NCI-H187 treated with DMSO at 0.1 percent for 48 hours (cell line): ENCODE results near the gene RIMBP2.
A peak's percentile ranks its signal among the peaks of the same experiment; 100 is the strongest.
"Not testable (repeated sequence)": the region's sequence is repeated elsewhere in the genome, so short reads cannot be mapped to it uniquely, and the experiment has no call there.

Experiments
- DNase-seq: peaks from one replicate; lab custom pipeline; 2025; lab: John Stamatoyannopoulos, UW

The RIMBP2 gene

DNA sequence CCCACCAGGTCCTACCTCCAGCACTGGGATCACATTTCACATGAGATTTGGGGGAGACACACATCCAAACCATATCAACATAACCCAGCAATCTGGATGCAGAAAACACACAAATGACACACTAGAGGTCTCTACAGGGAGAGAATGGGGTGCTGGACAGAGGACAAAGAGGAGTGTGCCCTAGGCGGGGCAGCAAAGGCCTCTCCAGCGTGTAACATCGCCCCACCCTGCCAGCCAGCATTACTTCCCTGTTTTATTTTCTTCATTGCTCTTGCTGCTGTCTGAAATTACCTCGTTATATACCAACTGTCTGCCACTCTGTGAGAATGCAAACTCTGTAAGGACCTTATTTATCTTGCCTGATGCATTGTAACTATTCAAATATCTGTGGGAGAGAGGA is 61.1 kb downstream of the RIMBP2 start:
- DNase-seq: no peak

DNA sequence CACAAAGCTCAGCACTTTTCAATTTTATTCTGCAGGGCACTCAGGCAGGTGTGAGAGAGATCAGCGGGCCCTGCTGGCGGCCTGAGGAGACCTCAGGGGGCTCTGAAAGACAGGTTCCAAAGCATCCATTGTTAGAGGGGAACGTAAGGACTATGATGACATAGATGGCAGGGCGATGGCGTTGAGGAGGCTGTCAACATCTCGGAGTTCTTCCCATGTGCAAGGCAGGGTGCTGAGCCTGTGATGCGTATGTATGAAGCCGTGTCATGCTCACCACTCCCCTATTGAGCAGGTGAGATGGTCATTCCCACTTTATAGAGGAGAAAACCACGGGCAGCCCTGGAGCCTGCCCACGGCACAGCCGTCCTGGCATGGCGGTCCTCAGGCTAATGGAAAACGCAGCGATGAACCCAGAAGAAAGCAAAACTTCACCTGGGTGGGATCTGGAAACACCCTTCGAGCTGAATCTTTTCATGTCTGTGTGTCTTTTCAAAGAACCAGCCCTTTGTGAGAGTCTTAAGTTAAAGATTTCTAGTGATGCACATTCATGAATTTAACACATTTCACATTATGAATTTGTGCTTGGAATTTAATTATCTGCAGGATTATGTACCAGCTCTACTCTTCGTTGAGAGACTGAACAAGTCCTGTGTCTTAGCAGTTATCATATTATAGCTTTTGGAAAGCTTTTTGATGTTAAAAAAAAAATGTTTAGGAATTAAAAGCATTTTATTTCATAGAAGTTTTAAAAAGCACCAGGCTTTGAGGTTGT is 64.7 kb downstream of the RIMBP2 start:
- DNase-seq: no peak

DNA sequence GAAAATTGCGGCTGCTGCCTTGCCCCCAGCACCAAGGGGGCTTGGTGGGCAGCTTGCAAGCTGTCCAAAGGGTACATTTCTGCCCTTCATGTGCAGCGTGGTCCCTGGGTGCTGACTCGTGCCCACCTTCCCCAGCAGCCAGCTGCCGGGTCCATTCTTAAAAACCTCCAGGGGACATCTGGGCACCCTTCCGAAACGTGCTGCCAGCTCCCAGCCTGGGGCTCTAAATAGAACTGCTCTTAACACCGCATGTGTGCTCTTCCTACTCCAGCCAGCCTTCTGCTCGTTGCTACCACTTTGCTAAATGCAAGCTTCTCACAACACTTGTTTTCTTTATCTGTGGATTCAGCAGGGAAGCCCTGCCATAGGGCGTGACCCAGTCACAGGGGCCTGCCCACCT is 66.0 kb downstream of the RIMBP2 start:
- no peak for DNase-seq

DNA sequence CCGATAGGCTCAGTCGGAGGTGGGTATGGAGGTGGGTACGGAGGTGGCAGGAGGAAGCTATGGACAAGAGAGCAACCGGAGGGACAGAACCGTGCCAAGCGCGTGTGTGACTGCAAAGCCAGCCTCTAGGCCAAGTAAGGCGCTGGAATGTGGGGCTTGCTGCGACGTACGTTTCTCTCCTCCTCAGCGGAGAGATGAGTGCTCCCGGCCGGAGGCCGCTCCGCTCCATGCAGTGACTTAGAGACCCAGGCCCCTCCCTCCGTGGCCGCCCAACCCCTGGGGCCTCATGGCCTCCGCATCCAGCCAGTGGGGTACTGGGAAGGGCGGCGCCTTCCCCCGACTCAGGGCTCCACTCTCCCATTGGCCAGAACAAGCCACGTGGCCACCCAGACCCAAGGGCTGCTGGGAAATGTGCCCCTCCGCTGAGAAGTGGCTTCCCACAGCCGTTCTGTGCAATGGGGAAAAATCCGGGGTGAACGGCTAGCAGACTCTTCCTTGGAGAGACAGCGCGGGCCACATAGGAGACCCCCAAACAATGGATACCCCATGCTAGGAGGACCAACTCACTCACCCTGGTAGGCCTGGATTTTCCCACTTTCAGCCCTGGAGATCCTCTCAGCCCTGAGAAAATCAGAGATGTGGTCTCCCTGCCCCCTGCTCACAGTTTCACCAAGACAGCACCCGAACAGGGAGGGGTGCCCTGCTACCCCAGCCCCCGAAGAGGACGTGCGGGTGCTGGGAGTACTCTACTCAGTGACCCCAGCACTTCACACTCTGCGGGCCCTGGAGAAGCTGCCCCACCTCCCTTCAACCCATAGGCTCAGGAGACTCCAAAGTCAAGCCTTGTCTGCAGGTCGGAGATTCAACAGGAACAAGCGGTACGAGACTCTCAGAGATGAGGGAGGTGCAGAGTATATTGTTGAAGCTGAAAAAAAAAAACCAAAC is 66.7 kb downstream of the RIMBP2 start:
- no peak for DNase-seq

DNA sequence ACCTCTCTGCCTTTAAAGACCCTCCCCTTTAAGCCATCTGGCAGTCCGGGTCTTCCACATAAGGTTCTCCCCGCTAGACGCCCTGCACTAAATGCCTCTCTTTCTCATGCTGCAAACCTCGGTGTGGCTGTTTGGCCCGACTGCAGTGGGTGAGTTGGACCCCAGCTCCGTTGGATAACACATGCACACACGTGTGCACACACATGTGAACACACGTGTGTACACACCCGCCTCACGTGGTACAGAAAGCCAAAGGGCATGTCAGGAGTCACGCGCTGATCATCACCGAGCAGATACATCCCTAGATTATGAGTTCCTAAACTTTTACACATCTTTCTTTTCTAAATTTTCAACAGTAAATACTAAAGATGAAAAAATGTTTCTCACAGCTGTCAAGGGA is 68.3 kb downstream of the RIMBP2 start:
- no peak for DNase-seq

DNA sequence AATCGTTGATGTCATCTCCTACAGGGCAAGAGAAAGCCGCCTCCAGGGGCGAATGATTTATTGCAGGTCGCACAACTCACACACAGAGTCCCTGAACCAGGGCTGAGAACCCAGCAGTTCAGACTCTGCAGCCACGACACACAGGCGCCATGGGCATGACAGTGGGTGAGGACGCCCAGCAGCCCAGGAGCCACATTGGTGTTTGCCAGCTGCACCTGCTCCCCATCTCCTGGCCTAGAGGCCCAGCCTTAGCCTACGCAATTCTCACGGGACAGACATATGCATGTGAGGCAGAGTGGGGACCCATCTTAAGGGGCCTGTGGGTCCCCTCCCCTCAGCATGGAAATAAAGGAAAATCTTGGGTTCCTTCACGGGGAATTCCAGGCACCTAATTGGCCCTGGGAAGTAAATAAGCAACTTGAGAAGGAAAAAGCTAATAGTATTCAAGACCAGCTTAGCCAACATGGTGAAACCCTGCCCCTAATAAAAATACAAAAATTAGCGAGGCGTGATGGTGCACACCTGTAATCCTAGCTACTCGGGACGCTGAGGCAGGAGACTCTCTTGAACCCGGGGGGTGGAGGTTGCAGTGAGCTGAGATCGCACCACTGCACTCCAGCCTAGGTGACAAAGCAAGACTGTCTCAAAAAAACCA is 69.3 kb downstream of the RIMBP2 start:
- no peak for DNase-seq

DNA sequence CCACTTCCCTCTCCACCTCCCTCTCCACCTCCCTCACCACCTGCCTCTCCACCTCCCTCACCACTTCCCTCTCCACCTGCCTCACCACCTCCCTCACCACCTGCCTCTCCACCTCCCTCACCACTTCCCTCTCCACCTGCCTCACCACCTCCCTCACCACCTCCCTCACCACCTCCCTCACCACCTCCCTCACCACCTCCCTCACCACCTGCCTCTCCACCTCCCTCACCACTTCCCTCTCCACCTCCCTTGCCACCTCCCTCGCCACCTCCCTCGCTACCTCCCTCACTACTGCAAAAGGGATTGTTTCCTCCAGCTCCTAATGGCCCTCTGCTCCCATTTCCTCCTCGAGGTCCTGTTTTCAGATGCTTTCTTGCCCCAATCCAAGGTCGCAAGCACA is 69.9 kb downstream of the RIMBP2 start:
- DNase-seq: not testable (repeated sequence)

DNA sequence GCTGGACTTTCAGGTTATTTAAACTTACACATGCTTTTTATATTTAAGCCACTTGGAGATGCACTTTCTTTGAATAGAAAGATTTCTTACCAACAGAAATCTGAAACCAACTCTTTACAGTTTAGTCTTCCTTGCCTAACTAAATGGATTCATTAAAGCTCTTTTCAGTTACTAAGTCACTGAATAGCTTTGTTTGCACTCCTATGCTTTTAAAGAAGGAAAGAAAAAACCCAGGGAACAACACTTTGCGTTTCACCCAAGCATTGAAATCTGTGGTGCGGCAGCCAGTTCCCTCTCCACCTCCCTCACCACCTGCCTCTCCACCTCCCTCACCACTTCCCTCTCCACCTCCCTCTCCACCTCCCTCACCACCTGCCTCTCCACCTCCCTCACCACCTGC is 70.3 kb downstream of the RIMBP2 start:
- peak; percentile 73 for DNase-seq

DNA sequence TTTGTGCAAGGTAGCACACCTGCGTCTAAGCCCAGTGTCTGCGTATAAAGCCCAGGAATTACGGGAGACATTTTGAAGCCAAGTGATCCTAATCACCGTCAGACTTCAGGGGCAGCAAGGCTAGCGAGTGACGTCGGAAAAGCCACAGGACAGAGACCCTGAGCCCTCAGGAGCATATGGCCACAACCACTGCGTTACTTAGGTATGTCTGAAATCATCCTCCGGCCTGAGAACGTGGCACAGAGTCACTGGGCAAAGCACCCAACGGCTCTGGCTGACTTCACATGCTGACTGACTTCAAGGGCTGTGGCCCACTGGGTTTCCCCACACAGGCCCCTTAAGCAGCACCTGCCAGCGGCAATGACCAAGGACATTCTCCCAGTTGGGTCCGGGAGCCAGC is 71.5 kb downstream of the RIMBP2 start:
- DNase-seq: no peak

DNA sequence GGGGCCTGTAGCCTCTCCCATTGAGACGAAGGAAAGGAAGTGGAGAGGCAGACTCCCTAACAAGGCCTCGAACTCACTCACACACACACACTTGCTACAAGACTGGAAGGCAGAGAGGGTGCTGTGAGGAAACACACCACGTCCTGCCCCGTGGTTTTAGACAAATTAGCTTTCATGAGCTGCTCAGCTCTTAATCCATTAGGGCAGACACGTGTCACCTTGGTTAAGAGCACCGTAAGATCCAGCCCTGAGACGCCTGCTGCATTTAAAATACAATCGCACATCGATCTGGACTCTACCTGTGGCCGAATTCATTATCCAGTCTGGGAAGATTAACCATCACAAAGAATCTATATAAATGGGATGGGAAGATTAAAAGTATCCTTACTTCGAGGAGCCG is 72.0 kb downstream of the RIMBP2 start:
- no peak for DNase-seq

DNA sequence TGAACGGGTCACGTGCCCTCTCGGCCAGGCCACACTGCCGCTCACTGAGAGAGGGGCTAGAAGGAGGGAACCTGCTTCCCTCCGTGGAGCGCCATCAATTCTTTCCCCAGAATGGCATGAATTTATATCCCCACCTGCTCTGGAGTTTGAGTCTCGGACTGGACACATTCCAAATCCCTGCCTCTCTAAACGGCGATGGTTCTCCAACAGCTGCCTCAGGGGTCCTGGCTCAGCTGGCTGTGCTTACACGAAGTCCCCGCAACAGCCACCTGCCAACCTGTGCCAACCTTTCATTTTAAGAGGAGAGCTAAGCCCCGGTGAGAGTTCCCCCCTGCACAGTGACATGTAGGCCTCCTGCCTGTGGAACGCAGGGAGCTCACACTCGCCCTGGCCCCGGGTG is 73.2 kb downstream of the RIMBP2 start:
- no peak for DNase-seq

DNA sequence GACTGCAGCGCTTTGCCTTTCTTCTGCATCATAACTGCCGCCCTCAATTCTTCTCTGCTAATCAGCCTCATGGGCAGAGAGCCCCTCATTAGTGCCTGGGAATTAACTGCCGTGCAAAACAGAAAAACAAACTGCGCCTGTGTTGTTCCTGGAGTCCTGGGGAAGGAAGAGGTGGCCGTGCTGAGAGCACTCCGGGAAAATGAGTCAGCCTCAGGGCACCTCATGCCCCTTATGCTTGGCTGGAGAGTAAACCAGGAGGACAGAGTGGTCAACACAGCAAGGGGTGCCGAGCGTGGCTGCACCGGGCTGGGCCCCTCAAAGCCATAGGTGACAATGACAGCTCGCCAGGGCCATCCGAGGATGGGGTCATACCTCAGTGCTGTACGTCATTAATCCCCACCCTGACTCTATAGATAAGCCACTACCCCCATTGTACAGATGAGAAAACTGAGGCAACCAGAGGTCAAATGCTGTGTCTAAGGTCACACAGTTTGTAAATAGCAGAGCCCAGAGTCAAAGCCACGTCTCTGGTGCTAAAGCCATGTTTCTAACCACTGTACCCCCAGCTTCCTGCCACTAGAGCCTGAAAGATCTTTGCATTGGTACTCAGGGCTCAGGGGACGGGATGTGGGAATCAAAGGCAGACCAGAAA is 74.4 kb downstream of the RIMBP2 start:
- DNase-seq: no peak

DNA sequence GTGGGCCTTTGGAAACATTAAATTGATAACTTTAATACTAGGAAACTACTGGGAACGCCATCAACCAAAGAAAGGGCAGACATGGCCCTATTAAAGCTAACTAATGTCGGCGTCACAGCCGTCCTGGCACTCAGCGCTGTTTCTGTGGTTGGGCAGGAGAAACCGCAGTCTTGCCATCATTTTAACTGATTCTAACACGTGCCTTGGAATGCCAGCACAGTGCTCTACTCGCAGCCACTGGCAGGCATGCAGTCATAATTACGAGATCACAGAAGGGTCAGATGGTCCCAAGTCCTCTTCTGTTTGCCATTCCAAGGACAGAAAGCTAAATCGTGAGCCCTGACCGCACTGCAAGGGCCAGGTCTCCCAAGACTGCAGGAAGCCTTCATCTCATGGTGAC is 75.2 kb downstream of the RIMBP2 start:
- DNase-seq: no peak

DNA sequence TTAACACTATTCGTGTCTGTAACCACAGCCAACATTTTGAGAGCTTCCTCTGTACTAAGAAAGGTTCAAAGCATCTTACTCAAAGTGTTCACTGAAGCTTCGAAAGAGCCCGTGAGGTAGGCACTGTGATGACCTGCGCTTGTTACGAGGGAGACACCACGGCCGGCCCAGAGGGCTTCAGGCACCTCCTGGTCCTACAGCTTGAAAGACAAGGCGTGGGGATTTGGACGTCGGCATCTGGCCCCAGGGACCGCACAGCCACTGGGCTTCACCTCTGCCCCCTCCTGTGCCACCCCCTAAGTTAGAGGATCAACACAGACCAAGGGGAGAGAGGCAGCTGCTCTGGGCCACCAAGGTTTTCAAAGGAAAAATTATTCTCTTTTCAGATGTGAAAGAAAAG is 75.6 kb downstream of the RIMBP2 start:
- no peak for DNase-seq

DNA sequence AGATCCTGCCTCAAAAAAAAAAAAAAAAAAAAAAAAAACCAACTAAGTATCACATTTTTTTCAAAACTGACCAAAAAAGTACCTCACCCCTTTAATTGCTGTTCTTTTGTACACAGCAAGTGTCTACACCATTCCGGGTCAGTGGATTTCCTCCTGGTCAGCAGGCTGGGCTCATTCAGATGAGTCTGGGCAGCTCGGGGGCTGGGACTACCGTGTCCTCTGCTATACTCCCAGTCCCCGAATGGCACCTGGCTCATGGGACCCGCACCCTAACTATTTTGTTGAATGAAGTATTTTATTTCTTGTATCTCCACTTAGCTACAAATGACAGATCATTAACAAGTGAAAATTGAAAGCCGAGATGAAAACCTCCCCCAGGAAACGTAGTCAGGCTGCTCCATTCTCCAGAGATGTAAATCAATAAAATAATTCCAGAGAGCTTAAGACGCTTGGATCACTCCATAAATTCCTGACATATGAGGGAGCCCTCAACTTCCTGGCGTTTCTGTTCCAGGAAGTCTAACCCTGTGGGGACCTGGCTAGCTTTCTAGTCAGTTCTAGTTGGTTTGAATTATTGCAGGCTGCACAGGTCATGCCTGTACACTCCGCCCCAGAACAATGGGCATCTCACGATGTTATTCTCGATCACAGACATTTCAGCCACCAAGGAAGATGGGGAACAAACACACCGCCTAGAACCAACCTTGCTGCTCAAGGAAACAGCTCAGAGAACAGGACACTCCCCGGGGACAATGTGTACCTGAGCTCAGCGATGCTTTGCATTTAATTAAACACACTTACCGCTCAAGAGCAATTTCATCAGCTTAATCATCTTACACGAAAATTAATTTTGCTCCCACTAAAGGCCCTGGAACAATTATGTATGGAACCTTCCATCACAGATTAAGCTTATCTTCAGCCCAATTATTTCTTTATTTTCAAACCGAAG is 76.3 kb downstream of the RIMBP2 start:
- no peak for DNase-seq

DNA sequence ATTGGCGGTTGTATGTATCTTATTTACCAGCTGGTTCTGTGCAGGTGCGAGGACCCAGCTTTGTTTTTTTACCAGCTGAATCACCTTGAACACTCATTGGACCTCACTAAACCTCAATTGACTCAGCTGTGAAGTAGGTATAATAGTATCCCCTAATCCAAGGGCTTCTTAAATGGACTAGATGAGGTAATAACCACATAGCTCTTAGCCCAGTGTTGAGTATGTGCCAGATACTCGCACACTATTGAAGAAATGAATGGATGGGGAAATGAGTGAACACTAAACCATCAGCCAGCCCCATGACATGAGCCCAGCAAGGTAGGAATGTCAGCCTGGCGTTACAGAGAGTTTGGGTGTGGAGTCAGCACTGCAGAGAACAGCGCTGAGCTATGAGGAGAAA is 79.7 kb downstream of the RIMBP2 start:
- no peak for DNase-seq

DNA sequence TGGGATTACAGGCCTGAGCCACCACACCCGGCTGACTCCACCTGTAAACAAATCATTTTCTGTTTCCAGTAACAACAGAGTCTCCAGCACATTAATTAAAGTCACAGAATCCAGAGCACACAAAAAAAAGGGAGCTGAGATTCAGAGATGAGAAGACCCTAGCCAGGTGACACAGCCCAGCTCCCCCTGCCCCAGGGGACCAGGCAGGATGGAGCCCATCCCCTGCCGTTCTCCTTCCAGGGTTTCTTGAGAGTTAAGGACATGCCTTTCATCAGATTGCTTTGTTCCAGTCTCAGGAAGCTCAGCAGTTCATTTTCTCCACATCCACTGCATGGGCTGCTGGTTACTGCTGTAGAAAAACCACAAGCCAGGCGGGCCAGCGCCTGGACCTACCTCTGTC is 81.2 kb downstream of the RIMBP2 start:
- peak; percentile 66 for DNase-seq

DNA sequence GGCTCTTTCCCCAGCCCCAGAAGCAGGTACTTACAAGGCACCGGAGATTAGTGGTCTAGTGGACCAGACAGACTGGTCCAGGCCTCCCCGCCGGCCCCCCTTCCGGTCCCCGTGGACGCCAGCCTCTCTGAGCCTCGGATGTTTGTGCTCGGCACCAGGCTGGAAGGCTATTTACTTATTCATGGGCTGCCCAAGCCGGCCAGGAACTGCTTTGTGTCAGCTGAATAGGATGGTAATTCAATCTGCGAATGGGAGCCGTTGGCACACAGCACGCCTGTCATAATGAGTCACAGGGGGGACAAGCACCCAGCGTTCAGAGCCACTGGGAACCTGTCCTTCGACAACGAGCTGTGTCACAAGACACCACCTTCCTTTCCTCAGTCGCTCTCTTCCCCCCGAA is 82.3 kb downstream of the RIMBP2 start:
- DNase-seq: peak; percentile 77

DNA sequence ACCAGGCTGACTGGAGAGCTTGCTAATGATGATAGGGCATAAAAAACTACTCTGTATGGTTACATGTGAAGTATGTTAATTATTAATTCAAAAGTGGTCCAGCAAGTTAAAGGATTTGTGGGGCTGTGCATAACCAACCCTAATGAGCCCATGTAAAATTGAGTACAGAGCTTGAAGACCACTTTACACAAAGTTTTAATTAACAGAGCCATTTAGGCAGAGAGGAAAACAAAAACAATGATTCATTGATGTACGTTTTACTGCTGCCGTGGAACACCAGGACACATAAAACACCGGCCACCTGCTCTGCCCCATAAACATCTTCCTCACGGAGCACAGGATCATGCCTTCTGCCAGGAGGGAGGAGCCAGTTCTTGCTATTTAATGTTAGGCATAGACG is 83.5 kb downstream of the RIMBP2 start:
- peak; percentile 66 for DNase-seq

DNA sequence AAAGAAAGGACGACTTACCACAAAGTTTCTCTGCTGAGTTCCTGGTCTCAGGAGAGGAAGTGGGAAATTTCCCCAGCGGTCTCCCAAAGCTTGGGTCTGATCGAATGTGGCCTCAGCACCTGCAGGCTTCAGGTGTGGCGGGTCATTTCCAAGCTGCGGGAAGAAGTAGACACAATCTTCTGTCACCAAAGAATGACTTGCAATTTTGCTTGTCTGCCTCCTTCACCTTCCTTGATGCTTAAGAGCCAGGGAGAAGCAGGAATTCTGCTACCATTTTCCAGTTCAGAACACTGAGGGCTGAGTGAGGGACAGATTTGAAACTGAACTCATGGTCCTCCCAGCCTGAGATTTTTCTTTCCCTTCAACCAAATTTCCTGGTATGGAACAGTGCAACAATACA is 87.8 kb downstream of the RIMBP2 start:
- no peak for DNase-seq

DNA sequence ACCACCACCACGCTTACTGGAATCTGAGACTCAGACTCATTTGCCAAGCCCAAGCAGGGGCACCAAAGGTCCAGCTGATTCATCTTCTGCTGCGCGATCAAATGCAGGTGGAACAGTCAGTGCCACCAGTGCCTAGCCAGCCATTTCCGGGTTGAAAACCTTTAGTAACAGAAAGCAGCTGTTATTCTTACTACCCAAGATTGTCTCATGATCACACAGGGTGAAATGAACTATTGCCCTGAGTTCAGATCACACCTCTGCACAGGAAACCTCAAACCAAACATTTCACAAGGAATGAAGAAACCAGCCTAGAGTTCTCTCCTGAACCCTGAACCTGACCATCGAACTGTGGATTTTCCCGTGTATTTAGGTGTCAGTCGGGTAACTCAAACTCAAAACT is 88.9 kb downstream of the RIMBP2 start:
- DNase-seq: no peak
